ENCODE measurements around the gene HOXB8.

HOXB8 gene

GRCh38 chr17:48612854-48613691 lies 2.0 kb downstream of the HOXB8 start:
- TF ChIP-seq CTCF (IDR thresholded peaks at IDR 0.05; ENCODE audit: extremely low read depth, insufficient read depth, missing control alignments): peak; percentile 18
- in situ Hi-C loops (cut with MboI; ENCODE audit: low pct_unique_long_range_greater_than_20kb, low sequenced_read_pairs, unreplicated experiment): loop anchor here (10.0 kb wide), 1 partner anchor 112 kb away; the partner anchor contains the start of genes HOXB13, PRAC1 and PRAC2
- DNase-seq (ENCODE audit: low spot score): peak; percentile 80

- DNase-seq (ENCODE audit: low spot score): no peak
- in situ Hi-C loops (cut with MboI; ENCODE audit: low pct_unique_long_range_greater_than_20kb, low sequenced_read_pairs, unreplicated experiment): loop anchor here (10.0 kb wide), 1 partner anchor 112 kb away; the partner anchor contains the start of genes HOXB13, PRAC1 and PRAC2
- TF ChIP-seq CTCF (IDR thresholded peaks at IDR 0.05; ENCODE audit: extremely low read depth, insufficient read depth, missing control alignments): no peak
These were observed 2.6 kb downstream of the HOXB8 start for GRCh38 chr17:48612456-48612853.

GRCh38 chr17:48611681-48612455 lies 3.2 kb downstream of the HOXB8 start:
- DNase-seq (ENCODE audit: low spot score): peak; percentile 56
- TF ChIP-seq CTCF (IDR thresholded peaks at IDR 0.05; ENCODE audit: extremely low read depth, insufficient read depth, missing control alignments): no peak
- in situ Hi-C loops (cut with MboI; ENCODE audit: low pct_unique_long_range_greater_than_20kb, low sequenced_read_pairs, unreplicated experiment): loop anchor here (10.0 kb wide), 1 partner anchor 113 kb away; the partner anchor contains the start of genes HOXB13, PRAC1 and PRAC2

GRCh38 chr17:48611213-48611612 lies 3.9 kb downstream of the HOXB8 start:
- in situ Hi-C loops (cut with MboI; ENCODE audit: low pct_unique_long_range_greater_than_20kb, low sequenced_read_pairs, unreplicated experiment): loop anchor here (10.0 kb wide), 1 partner anchor 114 kb away; the partner anchor contains the start of genes HOXB13, PRAC1 and PRAC2
- no peak for TF ChIP-seq CTCF (IDR thresholded peaks at IDR 0.05; ENCODE audit: extremely low read depth, insufficient read depth, missing control alignments)
- no peak for DNase-seq (ENCODE audit: low spot score)

- TF ChIP-seq CTCF (IDR thresholded peaks at IDR 0.05; ENCODE audit: extremely low read depth, insufficient read depth, missing control alignments): no peak
- DNase-seq (ENCODE audit: low spot score): peak; percentile 89
- in situ Hi-C loops (cut with MboI; ENCODE audit: low pct_unique_long_range_greater_than_20kb, low sequenced_read_pairs, unreplicated experiment): loop anchor here (10.0 kb wide), 1 partner anchor 114 kb away; the partner anchor contains the start of genes HOXB13, PRAC1 and PRAC2
These were observed 4.5 kb downstream of the HOXB8 start, which contains the start of gene HOXB7 for GRCh38 chr17:48610282-48611211. Gene HOXB7, minus strand, starts transcription at chr17:48611017. Its CDS starts 99 bp downstream, at chr17:48610918.
